HG02884 (cell line): Measurements from ENCODE around the gene SMPD3.

ENCODE experiments used
- ATAC-seq: cut with Tn5 transposase; IDR thresholded peaks from one replicate; pipeline ENCODE4 v1.9.1; 2021; ENCODE audit warnings: mild to moderate bottlenecking, moderate library complexity; ENCODE audit not compliant: unreplicated experiment

SMPD3 gene

DNA sequence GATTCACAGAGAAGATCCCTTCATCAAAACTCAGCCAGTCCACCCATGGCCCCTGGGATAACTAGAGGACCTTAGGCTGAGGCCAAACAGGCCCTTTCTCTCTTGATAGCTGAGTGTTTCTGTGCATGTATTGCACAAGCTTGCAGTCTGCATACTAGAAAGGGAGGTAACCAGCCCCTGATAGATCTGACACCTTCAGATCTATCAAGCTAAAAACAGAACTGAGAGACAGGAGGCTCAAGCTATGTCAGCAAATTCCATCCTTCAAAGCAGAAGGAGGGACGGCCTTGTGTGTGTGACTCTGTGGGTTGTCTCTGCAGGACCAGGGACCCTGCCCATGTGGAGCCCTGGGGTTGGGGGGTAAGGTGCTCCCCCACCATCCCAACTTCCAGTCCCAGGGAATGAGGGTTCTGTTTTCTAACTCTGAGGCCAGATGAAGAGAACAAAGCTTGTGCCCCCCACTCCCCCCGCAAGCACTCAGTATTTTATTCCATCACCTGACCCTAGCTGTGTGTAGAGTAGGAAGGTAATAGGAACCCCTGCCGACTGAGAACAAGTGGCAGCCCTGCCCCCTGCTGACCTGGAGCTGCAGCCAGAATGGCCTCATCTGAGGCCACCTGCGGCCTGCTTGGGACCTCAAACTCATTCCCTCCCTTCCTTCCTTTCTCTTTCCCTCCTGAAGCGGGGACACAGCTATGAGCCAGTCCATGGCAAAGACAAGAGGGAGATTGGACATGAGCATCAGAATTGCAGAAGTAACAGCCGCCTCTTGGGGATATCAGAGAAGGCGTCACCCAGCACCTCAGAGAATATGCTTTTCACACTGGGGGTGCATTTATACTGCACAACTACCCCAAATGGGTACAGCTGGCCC lies 63.8 kb downstream of the SMPD3 start:
- ATAC-seq, result no peak

DNA sequence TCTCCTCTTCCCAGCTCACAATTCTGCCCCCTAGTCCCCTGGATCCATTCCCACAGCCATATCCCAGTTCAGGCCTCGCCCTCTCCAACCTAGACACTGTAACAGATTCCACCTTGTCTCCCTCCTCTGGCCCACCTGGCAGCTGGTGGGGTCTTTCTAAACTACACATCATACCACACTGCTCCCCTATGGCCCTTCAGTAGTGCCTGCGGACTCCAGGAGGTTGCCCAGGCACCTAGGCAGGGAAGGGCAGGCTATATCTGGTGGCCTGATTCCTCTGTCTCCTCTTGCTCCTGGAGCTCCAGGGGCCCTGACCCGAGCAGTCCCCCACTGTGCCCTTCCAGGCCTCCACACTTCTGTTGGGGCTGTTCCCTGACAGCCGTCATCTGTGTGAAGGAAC lies 64.5 kb downstream of the SMPD3 start:
- no peak for ATAC-seq

DNA sequence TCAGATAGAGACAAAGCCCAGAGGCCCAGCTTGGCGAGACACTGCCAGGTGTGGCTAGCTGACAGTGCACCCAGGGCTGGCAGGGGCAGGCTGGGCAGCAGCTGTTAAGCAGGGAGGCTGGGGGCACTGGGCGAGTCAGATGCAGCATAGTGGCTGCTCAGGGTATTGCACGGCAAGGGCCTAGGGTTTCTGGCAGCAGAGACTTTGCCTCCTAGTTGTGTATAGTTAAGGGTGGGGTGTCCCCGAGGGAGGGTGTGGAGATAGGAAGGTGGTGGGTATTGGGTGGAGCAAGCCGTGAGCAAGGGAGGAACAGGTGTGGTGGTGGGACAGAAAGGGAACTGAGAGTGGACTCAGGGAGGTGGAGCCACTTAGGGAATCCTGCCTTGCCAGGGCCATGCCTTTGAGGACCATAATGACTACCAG lies 66.0 kb downstream of the SMPD3 start:
- no peak for ATAC-seq

DNA sequence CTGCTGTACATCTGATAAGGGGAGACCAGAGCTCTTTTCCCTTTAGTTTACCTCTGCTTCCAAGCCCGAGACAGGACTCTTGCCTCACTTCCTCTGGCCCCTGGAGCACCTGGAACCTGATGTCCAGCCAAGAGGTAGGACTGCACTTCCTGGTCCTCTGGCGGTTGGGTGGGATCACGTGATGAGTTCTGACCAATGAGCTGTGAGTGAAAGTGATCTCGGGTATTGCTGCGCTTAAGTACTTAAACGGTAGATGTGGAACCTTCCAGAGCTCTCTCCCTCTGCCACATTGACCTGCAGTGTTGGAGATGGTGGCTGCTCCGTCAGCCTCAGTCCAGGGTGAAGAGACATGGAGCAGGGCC lies 67.0 kb downstream of the SMPD3 start:
- no peak for ATAC-seq

DNA sequence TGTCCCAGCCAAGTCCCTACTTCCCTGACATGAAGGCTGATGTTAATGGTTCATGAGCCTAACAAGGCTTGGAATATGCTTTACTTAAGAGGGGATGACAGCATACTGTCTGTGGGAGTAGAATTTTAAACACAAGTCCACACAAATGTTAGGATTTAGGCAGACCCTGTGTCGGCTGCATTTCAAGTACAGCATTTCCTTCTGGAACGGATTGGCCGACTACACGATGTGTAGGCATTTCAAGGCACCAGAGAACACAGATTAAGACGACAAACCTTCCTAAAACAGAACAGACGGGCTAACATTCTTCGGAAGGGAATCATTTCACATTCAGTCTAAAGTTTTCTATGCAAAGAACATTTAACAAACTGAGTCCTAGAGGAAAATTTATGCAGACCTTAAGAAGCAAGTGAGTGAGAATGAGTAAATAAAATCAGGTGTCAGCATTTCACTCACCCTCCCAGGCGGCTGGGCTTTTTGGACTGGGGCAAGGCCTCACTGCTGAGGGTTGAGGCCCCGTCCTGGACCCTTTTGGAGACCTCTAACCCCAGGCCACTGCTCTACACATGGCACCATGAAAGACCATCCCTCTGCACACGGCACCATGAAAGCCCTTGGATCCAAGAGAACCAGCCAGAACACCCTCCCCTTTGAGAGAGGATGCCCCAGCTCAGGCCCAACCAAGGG lies 67.5 kb downstream of the SMPD3 start:
- ATAC-seq, result no peak

DNA sequence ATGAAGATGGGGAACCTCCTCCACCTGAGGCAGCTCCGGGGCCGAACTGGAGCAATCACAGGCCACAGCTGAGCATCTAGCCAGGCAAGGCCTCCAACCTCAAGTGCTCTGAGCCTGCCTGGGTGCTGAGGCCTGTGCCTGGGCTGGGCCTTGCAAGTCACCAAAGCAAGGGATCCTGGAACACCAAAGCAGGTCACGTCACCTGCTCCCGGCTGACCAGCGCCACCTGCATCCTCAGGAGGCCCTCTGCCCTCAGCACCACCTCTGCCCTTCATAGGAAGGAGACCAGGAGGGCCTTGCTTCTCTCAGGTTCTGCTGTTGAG lies 68.0 kb downstream of the SMPD3 start:
- ATAC-seq, result no peak

DNA sequence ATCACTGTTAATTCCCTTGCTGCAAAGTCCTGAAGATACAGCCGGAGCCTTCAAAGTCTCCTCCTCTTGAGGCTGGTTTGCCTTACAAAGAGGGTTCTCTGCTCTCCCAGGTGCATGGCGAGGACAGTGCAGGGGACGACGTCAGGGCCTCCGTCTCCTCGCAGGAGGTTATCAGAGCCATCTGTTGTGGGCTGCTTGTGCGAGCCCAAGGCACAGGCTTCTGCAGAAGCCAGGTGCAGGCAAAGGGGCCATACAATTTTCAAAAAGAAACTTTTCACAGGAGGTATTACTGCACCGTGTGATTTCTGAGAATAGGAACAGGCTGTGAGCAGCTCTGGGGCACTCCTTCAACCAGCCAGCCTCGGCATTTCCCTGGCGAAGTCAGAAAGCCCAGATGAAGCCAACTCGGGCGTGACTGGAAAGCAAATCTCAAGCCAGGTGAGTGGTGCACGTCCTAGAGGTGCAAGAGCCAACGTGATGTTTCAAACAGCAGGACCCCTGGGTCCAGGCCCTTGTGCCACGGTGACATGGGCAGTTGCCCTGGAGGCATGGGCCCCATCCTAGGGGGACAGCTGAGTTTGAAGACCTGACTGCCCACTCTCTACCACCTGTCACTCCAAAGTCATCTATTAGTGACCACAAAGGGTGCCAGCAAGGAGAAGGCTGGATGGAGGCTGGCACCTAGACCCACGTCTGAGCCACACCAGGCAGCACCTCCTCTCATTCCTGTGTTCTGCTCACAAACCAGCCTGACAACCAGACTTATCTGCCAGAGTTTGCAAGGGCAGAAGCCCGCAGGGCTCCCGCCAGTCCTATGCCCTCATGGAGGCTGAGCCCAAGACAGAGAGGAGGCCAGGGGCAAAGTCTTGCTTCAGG lies 68.6 kb downstream of the SMPD3 start:
- no peak for ATAC-seq

DNA sequence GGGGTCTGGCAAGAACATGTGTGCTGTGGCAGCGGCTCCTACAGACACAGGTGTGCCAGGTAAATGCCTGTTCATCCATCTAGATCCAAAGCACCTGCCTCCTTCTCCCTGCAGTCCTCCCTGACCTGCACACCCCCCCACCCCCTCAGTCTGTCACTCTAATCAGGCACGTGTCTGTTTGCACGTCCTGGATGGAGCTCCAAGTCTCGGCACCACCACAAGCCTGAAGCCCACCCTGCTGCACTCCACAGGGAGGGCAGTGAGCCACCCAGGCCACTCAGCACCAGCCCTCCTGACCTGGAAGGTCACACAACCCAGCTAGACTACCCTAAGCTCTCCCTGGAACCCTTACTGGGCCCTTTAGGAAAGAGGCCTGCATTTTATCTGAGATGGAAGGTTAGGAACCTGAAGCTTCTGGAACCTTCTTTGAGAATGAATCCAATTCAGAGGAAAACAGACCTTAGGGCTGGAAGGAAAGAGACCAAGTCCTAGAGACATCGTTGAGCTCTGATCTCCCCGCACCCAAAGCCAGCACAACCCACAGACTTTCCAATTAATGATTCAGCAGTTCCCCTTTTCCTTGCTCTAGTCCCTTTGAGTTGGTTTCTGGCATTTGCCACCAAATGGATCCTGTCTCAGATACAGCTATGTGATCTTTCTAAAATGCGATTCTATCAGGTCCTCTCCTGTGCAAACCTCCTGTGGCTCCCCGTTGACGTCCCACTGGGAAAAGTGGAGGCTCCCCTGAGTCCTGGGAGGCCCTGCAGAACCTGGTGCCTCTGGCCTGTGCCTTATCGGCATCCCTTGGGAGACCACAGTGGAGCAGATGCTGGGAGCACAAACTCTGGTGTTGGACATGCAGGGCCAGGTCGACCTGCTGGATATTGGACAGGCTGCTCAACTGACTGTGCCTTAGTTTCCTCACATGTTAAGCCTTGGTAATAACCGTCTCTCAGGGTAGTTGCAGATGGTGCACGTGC lies 69.6 kb downstream of the SMPD3 start:
- ATAC-seq, result no peak

DNA sequence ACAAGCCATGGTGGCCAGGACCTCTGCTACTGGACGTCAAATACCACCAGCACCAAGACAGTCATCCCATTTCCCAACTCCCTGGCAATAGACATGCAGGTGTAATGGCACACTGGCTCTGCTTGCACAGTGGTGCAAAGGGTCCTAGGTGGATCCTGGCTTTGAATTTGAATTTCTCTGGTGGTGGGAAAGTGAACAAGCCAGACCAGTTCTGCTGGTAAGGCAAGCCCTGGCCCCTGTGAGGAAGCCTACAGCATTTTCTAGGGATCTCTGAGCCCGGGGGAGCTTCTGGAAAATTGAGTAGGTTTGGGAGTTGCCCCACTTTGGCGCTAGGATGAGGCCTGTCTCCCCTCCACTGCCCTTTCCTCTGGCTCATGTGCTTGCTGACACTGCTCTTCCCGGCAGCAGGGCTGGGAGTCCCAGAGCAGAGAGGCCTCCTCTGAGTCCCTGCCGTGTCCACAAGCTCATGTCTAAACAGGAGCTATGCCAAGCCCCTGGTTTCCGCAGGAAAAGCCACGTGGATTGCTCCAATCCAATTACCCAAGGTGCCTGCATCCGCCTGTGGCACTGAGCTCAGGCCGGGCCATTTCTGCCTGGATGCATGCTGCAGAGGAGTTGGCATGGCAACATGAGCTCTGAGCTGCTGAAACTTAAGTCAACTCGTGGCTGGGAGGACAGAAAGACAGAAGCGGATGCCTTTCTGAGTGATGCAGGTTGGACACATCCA lies 70.5 kb downstream of the SMPD3 start:
- no peak for ATAC-seq

DNA sequence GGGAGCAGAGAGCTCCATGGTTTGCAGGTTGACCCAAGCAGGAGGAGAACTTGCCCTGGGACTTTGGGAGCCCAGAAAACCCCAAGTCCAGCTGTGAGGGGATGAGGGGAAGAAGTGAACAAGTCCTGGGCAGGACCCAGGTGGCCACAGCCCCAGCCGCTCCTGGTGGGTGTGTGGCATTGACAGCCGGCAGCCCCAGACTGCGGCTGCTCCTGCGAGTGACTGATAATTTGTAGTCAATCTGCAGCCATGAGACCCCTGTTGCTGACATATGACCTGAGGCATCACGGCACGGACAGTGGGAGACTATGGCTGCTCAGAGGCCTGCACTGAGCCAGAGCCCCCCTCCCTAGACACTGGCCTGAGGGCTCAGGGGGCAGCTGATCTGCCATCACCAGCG lies 71.1 kb downstream of the SMPD3 start:
- no peak for ATAC-seq

DNA sequence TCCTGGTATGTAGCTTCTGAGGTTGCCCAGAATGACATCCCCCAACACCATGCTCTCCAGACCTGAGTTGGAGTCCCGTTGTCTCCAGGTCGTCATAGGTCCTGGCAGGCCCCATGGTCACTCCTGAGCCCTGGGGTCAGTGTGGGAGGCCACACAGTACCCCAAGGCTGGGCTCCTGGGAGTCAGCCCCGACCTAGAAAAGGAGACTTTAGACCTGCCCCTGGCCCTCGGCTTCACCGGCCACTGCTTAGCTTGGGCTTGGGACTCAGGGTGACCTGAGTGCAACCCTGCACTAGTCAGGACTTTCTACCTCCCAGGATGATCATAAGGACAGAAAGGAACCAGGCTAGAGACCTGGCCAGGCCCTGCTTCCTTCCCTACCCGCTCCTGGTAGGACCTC lies 71.7 kb downstream of the SMPD3 start:
- no peak for ATAC-seq

DNA sequence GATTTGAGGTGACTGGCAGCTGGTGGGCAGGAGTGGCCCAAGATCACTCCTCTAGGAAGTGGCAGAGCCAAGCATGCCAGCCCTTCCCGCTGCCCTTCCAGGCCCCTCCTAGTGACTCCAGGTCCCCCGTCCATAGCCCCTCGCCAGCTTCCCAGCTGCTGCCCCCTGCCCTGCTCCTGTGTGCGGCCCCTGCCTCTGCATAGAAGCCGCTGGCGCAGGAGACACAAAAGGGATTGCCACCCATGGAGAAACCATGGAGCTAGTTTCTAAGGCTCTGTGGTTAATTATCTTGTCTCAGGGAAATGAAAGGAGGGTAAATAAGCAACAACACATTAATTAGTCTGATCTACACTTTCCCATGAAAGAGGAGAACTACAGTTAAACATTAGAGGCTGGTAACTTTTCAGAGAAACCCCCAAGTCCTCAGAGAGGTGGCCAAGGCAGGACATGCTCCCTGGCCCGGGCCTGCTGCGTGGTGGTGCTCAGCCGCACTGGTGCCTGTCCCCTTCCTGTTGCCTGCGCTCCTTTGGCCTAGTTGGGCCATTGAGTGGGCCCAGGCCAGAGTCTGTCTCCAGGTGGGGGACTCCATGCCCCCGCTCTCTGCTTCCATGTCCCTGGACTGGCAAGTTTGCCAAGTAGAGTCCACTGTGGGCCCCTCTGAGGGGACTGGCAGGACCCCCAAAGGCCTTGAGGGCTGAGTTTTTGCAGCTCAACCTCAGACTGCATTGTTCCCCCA lies 72.3 kb downstream of the SMPD3 start:
- ATAC-seq, result no peak

DNA sequence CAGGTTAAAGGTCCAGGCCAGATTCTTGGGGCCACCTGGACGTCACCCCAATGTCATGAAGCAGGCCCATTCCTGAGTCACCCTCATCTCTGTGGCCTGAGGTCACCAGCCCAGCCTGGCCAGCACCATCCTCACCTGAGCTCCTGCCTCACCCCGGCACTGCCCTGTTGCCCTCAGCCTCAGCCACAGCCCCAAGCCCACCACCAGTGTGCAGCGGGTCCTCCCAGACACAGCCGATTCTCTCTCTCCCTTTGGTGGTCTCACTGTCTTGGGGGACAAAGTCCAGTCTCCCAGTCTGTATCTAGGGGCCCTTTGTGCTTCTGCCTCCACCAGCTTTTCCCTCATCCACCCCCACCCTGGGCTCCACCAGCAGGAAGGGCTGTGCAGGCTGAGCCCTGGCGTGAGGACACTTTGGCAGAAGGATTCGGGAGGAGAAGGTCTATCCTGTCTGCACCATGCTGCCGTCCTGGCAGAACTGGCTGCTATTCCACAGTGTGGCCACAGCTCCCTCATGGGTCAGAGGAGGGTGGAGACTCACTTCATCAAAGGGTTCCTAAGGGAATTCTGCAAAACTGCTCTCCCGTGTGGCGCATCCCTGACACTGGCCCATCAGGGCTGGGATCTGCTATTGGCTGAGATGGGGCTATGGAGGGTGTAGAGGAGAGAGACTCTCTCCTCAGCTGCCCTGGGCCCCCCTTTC lies 73.2 kb downstream of the SMPD3 start:
- ATAC-seq, result no peak

DNA sequence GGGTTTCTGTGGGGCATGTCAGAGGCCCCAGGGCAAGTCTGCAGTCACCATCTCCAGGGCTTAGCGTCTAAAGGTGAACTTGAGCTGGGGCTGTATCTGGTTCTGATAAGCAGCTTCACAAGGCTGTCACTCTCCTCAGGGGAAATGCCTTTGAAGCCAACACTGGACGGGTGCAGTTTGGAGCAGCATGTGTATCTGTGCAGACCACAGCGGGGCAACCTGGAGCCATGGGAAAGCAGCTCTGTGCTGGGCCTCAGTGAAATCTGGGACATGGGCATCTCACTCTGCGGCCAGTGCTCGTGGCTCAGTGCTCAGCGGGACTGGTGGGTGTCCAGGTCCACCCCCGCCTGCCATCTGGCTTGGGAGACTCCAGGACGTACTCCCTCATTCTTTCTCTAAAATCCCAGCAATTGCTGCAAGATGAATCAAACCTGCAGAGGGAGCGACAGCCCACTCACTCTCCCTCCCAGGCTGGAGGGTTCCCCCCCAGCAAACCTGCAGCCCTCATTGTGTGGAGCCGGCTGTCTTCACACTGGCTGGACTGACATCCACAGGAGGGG lies 74.0 kb downstream of the SMPD3 start:
- no peak for ATAC-seq

DNA sequence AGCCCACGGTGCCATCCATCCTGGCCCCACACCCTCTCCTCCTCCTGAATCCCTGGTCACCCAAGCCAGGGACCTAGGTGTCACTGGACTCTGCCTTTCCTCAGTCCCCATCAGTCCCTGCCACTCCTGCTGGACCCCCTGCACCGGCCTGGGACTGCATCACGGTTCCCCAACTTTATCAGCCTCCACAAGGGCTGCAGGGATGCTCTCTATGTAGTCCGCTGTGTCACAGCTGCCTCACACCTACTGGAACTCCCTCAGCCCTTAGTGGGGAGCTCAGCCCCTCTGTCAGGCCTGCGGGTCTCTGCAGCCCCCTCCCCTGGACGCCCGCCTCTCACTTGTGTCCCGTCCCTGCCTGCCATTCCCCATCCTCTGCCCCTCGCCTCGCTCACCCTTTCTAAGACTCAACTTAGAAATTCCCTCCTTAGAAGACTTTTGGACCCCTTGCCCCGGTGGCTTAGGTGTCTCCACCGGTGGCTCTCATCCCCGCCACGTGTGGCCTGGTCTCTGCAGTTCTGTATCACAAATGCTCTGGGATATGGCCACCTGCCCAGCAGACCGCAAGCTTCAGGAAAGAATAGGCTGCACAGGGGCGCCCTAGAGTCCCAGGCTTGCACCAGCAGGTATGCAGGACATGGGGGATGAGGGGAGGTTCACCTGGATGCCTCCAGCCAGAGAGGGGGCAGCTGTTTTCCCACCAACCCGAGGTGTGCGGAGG lies 74.6 kb downstream of the SMPD3 start:
- no peak for ATAC-seq

DNA sequence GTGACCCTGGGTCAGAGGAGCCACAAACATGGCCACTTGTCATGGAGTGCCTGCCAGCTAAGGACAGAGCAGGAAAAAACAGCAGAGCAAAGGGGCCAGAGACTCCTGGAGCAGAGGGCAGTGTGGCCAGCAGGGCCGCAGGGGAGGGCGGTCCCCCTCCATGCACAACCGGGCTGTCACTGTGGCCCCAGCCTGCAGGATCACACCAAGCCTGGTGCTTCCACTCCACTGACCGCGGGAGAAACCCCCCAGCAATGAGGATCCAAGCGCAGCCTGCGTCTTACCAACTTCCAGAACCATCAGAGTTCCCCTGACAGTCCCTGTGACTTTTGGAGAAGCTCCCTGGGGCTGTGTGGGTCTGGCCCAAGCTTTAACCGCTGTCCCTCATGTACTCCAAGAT lies 75.5 kb downstream of the SMPD3 start:
- ATAC-seq, result no peak

DNA sequence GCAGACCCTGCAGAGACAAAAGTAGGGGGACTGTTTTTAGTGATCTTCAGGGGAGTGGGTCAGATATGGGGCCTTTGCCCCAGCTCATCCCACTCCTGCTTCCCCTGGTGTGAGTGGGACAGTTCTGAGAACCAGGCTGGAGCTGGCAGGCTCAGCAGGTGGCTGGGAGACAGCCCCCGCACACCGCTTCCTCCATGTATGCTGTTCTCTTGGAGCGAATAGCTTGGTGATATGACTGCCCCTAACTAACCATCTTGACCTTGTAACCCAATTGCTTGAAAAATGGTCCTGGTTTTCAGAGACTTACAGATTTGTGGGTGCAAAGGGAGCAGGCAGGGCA lies 76.0 kb downstream of the SMPD3 start:
- no peak for ATAC-seq
